ENCODE data around the gene HAAO.
A peak's percentile ranks its signal among the peaks of the same experiment; 100 is the strongest.

HAAO gene

DNA sequence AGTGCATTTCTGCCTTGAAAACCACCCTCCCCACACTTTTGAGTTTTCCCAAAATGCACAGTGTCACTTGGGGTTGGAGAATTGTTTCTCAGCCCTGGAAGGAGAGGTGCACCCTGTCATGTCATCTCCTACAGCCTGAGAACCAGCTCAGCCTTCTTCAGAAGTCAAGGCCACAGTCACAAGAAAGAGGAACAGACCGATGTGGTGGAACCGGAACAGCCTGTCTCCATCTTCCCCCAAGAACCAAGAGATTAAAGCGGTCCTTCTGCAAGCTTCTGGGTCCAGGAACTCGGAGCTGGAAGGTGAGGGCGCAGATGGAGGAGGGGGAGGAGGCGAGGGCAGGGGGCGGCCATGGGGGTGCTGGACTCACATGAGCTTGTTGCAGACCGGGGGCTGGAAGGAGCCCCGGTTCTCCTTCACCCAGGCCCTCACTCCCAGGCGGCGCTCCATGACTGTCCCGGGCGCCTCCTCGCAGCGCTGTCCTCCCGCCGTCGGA lies 248 bp downstream of the HAAO start:
- no peak for DNase-seq

DNA sequence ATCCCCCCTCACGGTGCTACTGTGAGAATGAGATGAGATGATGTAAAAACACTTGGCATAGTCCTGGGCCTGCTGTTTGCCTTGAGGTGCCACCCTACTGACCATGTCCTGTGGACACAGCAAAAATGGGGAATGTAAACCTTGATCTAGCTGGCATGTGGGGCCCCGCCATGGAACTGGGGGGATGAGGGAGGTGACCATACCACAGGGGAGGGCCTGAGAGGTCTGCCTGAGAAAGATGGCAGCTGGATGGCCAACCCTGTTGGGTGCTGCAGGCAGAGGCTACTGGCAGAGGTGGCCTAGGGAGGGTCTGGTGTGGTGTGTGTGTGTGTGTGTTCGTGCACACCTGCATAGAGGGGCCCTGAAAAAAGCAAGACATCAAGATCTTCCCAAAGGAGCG lies 777 bp downstream of the HAAO start:
- DNase-seq = no peak

DNA sequence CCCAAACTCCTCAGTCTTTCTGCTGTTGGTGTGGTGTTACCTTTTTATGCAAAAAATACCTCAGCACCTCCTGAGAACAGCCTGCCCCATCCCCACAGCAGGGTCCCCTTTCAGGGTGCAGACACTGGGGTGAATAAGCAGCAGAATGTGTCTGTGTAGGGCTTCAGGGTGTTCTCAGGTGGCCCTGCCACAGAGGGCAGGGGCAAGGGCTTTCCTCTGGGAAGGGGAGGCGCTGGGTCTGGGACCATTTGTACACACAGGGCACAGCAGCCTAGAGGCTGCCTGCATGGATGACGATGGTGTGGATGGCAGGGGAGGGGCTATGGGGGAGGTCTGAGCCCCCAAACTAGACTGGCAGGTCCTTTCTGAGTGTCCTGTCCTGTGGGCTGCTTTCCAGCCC lies 2.6 kb downstream of the HAAO start:
- no peak for DNase-seq

DNA sequence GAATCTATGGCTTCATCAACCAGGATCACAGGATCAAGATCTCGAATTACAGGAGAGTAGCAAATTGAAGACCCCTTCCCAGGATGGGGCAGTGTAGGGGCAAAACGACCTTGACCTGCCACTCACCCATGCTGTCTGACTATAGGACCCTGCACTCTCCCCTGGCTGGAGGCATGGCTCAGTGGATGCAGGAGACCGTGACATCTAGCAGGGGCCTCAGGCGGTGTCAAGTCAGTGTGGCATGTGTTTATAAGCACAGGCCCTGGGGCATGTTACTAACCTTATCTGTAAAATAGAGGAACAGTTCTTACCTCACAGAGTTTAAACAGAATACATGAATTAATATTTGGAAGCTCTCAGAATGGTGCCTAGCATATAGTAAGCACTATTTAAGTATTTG lies 3.5 kb downstream of the HAAO start:
- DNase-seq = no peak

DNA sequence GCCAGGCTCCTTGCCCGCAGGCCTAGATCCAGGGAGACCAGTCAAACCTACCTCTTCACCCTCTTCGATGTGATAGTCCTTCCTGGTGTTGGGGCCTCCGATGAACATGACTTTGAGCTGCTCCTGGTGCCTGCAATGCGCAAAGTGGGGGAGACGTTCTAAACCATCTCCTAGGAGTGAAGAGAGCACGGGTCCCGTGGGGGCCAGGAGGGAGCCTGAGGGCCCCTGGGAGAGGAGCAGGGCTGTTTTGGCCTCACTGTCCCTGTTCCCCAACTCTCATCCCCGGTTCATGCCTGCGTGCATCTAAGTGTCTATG lies 3.9 kb downstream of the HAAO start:
- no peak for DNase-seq

DNA sequence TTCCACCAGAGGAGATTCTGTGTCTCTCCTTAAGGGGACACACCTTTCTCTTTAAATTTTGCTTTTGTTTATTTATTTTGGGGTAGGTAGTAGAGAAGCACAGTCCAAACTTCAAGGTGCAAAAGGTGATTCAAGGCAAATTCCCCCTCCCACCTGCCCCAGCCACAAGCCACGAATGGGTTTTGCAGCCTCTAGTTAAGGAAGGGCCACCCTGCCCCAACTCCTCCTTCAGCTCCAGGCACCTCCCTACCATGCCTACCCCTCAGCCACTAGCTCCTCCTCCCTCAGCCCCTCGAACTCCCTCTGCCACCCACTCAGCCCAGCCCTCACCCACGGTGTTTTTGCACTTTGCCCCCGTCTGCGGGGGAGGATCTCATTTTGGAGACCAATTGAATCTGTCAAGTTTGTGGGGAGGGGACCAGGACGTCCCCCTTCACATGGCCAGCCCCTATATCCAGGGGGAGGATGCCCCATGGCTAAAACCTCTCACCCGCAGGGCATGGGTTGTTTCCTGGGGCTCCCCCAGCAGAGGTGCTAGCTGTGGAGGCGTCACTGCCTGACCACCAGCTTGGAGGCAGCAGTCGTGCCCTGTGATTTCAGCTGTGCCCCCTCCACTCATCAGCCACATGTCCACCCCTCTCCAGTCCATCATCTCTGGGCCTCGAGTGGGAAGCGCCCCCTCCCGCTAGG lies 4.5 kb downstream of the HAAO start:
- no peak for DNase-seq

DNA sequence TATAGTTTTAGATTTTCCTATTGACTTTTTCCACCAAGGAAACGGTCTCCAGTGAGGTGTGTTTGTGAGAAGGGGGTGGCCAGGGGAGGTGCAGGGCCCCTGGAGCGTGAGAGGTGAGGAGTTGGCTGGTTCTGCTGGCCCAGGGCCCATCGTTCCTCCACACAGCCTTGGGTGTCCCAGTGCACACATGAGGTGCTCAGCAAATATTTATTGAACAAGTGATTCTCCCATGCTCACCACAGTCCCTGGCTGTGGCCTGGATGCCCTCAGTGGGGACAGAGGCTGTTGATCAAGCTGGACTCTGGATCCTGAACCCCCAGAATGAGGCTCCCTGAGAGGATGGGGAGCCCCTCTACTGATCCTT lies 5.0 kb downstream of the HAAO start:
- no peak for DNase-seq

DNA sequence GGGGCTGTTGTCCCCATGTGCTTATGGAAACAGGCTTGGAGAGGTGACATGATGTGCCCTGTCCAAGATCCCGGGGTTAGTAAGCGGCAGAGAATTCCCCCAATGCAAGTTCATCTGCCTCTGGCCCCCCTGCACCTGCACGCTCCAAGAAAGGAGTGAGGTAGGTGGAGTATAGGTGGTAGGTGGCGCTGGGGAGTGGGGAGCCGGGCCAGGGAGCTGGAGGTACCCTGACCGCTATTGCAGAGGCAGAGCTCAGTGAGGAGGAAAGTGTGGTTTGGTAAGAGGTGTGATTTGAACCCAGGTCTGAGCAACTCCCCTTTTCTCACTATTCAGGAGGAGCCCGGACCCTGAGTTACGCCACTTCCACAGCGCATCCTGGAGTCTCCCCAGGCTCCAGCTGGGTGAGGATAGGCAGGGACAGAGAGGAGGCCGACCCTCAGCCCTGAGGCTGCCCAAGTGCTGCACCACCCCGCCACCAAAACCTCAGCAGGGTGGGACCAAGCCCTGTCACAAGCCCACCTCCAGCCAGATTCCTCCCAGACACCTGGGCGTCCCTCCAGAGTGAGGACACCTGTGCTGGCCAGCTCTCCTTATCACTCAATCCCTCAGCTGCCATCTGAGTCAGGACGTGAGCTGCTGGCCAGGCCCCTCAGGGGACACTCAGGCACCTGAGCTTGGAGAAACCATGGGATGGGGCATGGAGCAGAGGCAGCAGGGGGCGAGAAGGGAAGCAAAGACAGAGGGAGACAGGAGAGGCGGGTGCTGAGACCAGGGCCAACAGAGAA lies 5.6 kb downstream of the HAAO start:
- no peak for DNase-seq

- DNase-seq = no peak
Measured at GRCh38 chr2:42784204-42784880, 8.0 kb downstream of the HAAO start.

GRCh38 chr2:42783511-42783910 lies 8.9 kb downstream of the HAAO start:
- DNase-seq = no peak

- DNase-seq = no peak
Measured at GRCh38 chr2:42781181-42781580, 11.2 kb downstream of the HAAO start.

GRCh38 chr2:42777883-42778805 lies 14.2 kb downstream of the HAAO start:
- no peak for DNase-seq

DNA sequence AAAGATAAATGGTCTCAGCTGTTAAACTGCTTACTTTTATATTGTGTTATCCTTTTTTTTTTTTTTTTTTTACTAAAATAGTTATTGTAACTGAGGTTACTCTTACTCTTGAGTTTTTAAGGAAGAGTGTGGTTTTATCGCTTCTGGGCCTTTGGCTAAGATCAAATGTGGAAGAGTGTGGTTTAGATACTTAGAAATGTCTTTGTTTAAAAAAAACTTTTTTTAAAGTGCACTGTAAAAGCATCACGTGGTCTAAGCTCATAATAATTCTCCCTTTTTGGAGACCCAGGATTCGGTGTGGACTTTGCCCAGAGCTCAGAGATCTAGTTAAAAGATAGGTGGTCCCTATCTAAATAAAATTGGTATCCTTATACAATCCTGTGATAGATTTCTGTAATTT lies 16.6 kb downstream of the HAAO start:
- no peak for DNase-seq

DNA sequence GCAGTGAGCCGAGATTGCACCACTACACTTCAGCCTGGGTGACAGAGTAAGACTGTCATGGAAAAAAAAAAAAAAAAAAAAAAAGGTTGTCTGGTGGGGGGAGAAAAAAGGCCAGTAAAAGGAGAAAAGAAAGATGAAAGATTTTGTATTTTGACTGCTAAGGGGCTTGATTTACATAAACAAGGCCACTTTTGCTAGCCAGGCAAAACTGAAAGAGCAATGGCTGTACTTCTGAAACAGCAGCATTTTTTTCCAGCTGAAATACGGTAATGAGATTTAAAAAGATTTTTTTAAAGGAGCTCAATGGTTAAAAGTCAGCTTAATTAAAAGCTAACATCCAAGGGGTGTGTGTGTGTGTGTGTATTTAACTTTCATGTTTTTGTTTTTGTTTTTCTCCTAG lies 17.2 kb downstream of the HAAO start:
- DNase-seq = no peak

DNA sequence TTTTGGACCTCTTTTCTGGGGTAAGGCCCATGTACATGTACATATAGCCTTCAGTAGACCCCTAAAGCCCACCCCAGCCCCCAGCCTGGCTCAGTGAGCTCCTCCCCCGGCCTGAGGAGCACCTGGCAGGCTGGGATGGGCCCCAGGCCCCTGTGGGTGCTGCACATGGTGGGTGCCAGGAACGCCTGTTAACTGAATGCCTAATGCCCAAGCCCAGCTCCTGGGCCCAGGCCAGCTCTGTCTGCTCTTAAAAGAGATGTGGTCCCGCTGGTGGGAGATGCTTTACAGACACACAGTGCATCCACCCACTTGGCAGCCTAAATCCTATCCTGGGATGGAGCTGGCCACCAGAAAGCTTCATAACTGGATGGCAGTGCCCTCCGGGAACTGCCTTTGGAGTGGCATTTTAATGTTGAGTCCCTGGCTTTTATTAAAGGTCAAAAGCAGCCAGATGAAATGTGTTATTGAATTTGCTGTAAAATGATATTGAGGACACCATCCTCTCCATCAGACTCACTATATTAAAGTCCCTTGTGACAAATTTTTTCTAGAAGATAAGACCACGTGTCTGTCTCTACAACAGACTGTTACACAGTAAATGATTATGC lies 20.7 kb downstream of the HAAO start:
- DNase-seq = no peak

GRCh38 chr2:42770288-42771131 lies 21.9 kb downstream of the HAAO start:
- peak in 1 of 2 experiments; percentile 15 for DNase-seq

- DNase-seq = no peak
Measured at GRCh38 chr2:42769583-42770287, 22.6 kb downstream of the HAAO start.

DNA sequence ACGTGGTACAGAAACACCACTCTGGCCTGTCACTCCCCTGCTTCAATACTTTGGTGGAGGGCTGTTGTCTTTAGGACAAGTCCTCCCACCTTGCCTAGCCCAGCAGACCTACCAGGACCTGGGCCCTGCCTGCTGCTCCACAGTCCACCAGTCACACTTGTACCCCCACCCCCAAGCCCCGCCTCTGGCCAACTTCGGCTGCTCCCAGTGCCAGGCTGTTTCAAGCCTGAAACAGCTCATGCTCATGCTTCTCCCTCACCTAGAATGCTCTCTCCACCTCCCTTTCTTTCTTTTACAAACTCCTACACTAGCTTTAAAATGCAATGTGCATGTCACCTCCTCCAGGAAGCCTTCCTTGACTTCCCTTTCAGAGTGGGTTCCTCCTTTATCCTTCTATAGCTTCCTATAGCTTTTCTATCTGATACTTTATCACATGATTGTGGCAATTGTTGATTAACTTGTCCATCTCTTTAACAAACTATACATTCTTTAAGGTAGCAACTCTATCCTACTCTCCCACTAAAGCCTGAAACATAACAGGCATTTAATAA lies 23.6 kb downstream of the HAAO start:
- no peak for DNase-seq

GRCh38 chr2:42767899-42768705 lies 24.3 kb downstream of the HAAO start:
- DNase-seq = no peak
